Measurements from ENCODE around the gene HIRIP3.

HIRIP3 gene

DNA sequence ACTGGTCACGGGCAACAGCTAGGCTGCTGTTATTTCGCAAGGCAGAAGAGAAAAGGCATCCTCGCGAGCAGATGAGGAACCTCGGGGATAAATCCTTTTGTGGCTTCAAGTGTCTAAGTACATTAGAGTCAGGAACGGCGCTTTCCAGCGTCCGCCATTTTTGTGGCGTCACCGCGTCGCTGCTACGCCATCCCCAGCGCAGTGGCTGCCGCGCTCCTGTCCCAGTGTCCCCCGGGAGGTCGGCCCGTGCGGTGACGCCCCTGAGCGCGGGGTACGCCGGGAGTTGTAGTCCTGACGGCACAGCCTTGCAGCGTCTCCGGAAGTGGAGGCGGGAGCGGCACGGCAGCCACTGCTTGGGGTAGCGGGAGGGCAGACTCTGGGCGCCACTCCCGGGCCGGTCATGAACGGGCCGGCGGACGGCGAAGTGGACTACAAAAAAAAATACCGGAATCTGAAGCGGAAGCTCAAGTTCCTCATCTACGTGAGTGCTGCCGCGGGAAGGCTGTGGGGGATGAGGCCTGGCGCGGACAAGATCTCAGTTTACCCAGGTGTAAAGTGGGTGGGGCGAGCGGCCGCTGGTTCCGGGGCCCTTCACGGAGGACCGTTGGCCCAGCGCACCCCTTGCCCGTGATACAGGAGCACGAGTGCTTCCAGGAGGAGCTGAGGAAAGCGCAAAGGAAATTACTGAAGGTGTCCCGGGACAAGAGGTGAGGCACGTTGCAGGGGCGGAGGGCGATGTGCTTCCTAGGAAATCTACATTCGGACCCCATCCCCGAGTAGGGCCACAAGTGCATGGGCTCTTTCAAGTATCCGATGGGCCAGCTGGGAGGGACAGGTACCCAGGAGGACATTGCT, 721 bp upstream of the HIRIP3 start, which contains the start of gene INO80E:
Gene INO80E, plus strand, starts transcription at position 331 of the 855 bp plus-strand sequence. Its CDS starts 70 bp downstream, at position 401.
- peak; percentile 98 to 99 for DNase-seq
- no peak for TF ChIP-seq GATA1 (IDR thresholded peaks at IDR 0.05; ENCODE audit: low read depth, low read length)
- peak; percentile 91 for TF ChIP-seq POLR2A (IDR thresholded peaks at IDR 0.05; ENCODE audit: low read length)

DNA sequence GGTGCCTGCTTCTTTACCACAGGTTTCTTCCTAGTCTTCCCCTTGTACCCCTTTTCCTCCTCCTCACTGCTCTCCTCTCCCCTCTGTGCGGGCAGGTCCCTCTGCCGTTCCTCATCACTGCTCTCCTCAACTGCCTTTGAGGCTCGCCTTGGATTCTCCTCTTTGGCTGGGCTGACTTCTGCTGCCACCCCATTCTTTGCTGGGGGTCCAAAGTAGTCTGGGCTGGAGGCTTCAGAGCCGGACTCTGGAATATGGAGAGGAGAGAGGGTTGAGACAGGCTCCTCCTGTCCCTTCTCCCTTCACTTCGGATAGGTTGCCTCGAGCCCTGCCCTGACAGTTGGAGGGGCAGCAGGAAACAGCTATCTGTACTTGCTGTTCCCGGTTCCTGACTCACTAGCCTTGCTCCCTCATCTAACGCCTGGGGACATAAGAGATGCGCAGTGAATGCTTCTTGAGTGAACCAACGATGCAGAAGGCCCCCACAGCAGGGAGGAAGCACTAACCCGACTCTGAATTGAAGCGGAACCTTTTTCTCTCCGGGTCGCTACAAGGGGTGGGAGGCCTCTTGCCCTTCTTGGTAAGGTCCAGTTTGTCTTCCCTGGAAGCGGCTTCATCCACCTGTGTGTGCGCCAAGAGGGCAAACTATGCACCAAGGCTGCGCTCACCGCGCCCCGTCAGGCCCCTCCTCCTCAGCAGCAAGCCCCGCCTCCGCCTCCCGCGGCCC, 655 bp downstream of the HIRIP3 start:
- DNase-seq, result no peak

DNA sequence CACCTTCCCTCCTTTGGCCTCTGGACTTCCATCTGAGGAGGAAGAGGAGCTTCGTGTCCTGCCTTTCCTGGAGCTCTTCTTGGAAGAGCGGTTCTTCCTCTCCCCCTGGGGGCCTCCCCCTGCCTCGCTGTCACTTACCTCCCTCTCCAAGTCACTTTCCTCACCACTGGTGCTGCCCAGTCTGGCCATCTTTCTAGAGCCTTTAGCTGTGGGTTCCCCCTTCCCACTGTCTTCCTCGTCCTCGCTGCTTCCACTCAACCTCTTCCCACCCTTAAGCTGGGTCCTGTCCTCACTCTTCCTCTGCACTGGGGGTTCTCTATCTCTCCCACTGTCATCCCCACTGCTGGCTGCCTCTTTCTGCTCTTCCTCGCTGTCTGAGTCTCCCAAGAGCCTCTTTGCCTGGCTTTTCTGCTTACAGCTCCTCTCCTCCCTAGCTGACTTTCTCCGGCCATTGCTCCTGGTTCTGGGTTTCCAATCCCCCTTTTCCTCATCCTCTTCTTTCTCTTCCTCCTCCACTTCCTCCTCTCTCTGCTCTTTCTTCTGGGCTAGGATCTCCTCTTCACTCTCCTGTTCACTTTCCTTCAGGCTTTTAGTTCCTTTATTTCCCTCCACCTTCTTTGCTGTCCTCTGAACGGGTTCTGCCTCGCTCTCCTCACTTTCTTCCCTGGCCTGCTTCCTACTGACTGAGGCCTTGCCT, 1.4 kb downstream of the HIRIP3 start:
- DNase-seq, result no peak
- TF ChIP-seq POLR2A (IDR thresholded peaks at IDR 0.05; ENCODE audit: low read length) (no peak), GATA1 (IDR thresholded peaks at IDR 0.05; ENCODE audit: low read depth, low read length) (no peak)

More for the DNA sequence above, 655 bp downstream of the HIRIP3 start:
- no peak for TF ChIP-seq GATA1 (IDR thresholded peaks at IDR 0.05; ENCODE audit: low read depth, low read length)
- no peak for TF ChIP-seq POLR2A (IDR thresholded peaks at IDR 0.05; ENCODE audit: low read length)

- no peak for DNase-seq
- TF ChIP-seq GATA1 (IDR thresholded peaks at IDR 0.05; ENCODE audit: low read depth, low read length) (no peak), POLR2A (IDR thresholded peaks at IDR 0.05; ENCODE audit: low read length) (no peak)
These were observed 2.1 kb downstream of the HIRIP3 start for GRCh38 chr16:29993191-29993902.

- TF ChIP-seq GATA1 (IDR thresholded peaks at IDR 0.05; ENCODE audit: low read depth, low read length) (no peak), POLR2A (IDR thresholded peaks at IDR 0.05; ENCODE audit: low read length) (no peak)
- no peak for DNase-seq
These were observed 3.0 kb downstream of the HIRIP3 start for GRCh38 chr16:29992344-29992967.

GRCh38 chr16:29991571-29991904, 3.9 kb downstream of the HIRIP3 start:
- TF ChIP-seq GATA1 (IDR thresholded peaks at IDR 0.05; ENCODE audit: low read depth, low read length) (no peak), POLR2A (IDR thresholded peaks at IDR 0.05; ENCODE audit: low read length) (no peak)
- no peak for DNase-seq

- TF ChIP-seq POLR2A (IDR thresholded peaks at IDR 0.05; ENCODE audit: low read length) (no peak), GATA1 (IDR thresholded peaks at IDR 0.05; ENCODE audit: low read depth, low read length) (no peak)
- no peak for DNase-seq
These were observed 4.4 kb downstream of the HIRIP3 start for GRCh38 chr16:29990883-29991570.

DNA sequence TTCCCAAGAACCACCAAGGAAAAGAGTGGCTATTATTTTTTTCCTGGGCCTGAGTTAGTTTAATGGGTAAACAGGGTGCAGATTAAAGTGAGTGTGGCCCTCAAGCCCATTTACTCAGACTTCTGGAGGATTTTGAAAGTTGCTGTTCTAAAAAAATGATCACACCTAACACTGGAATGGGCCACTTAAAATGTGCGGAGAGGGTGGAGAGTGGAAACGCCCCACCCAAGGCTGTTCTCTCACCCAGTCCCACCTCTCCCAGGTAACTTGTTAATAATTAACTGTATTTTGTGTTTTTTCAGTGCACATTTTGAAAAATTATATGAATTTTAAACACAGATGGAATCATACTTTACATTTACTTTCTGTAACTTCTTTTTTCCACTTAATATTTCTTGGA, 5.4 kb downstream of the HIRIP3 start:
- DNase-seq, result no peak
- TF ChIP-seq POLR2A (IDR thresholded peaks at IDR 0.05; ENCODE audit: low read length) (no peak), GATA1 (IDR thresholded peaks at IDR 0.05; ENCODE audit: low read depth, low read length) (no peak)

DNA sequence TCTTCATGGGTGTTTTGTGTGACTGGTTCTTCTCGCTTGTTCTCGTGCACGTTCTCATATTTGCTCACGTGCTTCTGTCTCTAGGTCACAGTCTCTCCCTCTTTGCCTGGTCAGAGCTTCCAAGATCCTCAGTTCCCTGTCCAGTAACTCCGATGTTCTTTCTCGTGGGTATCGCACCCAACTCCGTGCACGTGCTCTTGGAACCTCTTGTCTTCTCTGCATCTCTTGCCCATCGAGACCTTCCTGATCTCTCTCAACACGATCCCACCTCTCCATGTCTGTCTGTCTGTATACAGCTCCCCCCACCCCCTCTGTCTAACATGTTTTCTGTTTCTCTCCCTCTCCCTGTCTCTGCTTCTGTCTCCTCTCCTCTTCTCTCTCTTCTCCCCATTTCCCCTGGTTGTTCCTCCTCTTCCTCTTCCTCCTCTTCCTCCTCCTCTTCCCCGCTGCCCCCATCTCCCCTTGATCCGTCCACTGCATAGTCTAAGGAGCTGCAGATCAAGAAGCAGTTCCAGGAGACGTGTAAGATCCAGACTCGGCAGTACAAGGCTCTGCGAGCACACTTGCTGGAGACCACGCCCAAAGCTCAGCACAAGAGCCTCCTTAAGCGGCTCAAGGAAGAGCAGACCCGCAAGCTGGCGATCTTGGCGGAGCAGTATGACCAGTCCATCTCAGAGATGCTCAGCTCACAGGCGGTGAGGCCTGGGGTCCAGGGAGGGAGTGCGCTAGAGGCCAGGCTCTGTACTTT, 6.1 kb downstream of the HIRIP3 start:
- no peak for TF ChIP-seq POLR2A (IDR thresholded peaks at IDR 0.05; ENCODE audit: low read length)
- no peak for TF ChIP-seq GATA1 (IDR thresholded peaks at IDR 0.05; ENCODE audit: low read depth, low read length)
- no peak for DNase-seq

GRCh38 chr16:29988346-29989075, 6.9 kb downstream of the HIRIP3 start:
- TF ChIP-seq GATA1 (IDR thresholded peaks at IDR 0.05; ENCODE audit: low read depth, low read length) (no peak), POLR2A (IDR thresholded peaks at IDR 0.05; ENCODE audit: low read length) (no peak)
- no peak for DNase-seq

- TF ChIP-seq POLR2A (IDR thresholded peaks at IDR 0.05; ENCODE audit: low read length) (no peak), GATA1 (IDR thresholded peaks at IDR 0.05; ENCODE audit: low read depth, low read length) (no peak)
- no peak for DNase-seq
These were observed 7.9 kb downstream of the HIRIP3 start for GRCh38 chr16:29987371-29988085.

Measured in erythroblast (primary cell).